Astrocyte (in vitro differentiated cells and primary cell): ENCODE data around the gene KRT4. TPM values are rescaled to one million over a fixed set of nuclear protein-coding genes. Genes with fewer than 3 reads are reported as not detected.

Source experiments
- DNase-seq: peaks from one replicate; pipeline ENCODE4 v3.0.0-alpha.2; 2010; ENCODE audit warnings: low read depth
- FAIRE-seq: peaks from 2 replicates; lab custom pipeline; 2011; peaks lifted over from hg19 to GRCh38; lab: Jason Lieb, UNC
- H2AFZ ChIP-seq: 2 replicates; pipeline ENCODE4 v1.6.0; 2012; ENCODE audit warnings: low read depth, low read length, inconsistent platforms
- H3K27ac ChIP-seq: 2 replicates; pipeline ENCODE4 v1.5.1; 2011; ENCODE audit warnings: low read depth, low read length, inconsistent platforms
- H3K27me3 ChIP-seq: 2 replicates; pipeline ENCODE4 v1.6.0; 2011; ENCODE audit warnings: low read length, inconsistent platforms; ENCODE audit not compliant: insufficient read depth
- H3K36me3 ChIP-seq: 2 replicates; pipeline ENCODE4 v1.5.1; 2011; ENCODE audit warnings: low read length, inconsistent platforms; ENCODE audit not compliant: insufficient read depth
- H3K4me1 ChIP-seq: 2 replicates; pipeline ENCODE4 v1.5.1; 2011; ENCODE audit warnings: low read length, inconsistent platforms; ENCODE audit not compliant: insufficient read depth
- H3K4me2 ChIP-seq: 2 replicates; pipeline ENCODE4 v1.6.0; 2012; ENCODE audit warnings: low read length, inconsistent platforms
- H3K4me3 ChIP-seq: 2 replicates; pipeline ENCODE4 v1.5.1; 2011; ENCODE audit warnings: low read depth, mild to moderate bottlenecking, low read length, inconsistent platforms; ENCODE audit not compliant: insufficient read depth
- H3K79me2 ChIP-seq: 2 replicates; pipeline ENCODE4 v1.6.0; 2012; ENCODE audit warnings: mild to moderate bottlenecking, low read length, inconsistent platforms; ENCODE audit not compliant: insufficient read depth
- H3K9ac ChIP-seq: 2 replicates; pipeline ENCODE4 v1.6.0; 2012; ENCODE audit warnings: mild to moderate bottlenecking, low read length, inconsistent platforms
- H3K9me3 ChIP-seq: 2 replicates; pipeline ENCODE4 v1.5.1; 2012; ENCODE audit warnings: low read depth, mild to moderate bottlenecking, low read length, inconsistent platforms; ENCODE audit not compliant: insufficient read depth
- H4K20me1 ChIP-seq: 2 replicates; pipeline ENCODE4 v1.6.0; 2012; ENCODE audit warnings: low read length, inconsistent platforms; ENCODE audit not compliant: insufficient read depth
- H3K27ac Mint-ChIP-seq: one replicate; pipeline ENCODE4 v1.8.0; 2021; ENCODE audit warnings: mild to moderate bottlenecking, mixed read lengths; ENCODE audit not compliant: unreplicated experiment
- H3K27me3 Mint-ChIP-seq: one replicate; pipeline ENCODE4 v1.8.0; 2021; ENCODE audit warnings: low read depth, mixed read lengths; ENCODE audit not compliant: unreplicated experiment
- H3K36me3 Mint-ChIP-seq: one replicate; pipeline ENCODE4 v1.8.0; 2021; ENCODE audit warnings: low read depth, mixed read lengths; ENCODE audit not compliant: unreplicated experiment
- H3K4me1 Mint-ChIP-seq: one replicate; pipeline ENCODE4 v1.8.0; 2021; ENCODE audit warnings: low read depth, mixed read lengths; ENCODE audit not compliant: unreplicated experiment
- H3K4me3 Mint-ChIP-seq: one replicate; pipeline ENCODE4 v1.8.0; 2021; ENCODE audit warnings: mild to moderate bottlenecking, moderate library complexity, mixed read lengths; ENCODE audit not compliant: unreplicated experiment
- H3K9me3 Mint-ChIP-seq: one replicate; pipeline ENCODE4 v1.8.0; 2021; ENCODE audit warnings: mild to moderate bottlenecking, mixed read lengths; ENCODE audit not compliant: unreplicated experiment
- CTCF ChIP-seq: IDR thresholded peaks from 2 replicates; pipeline ENCODE4 v1.5.1; 2011; ENCODE audit warnings: low read depth, mild to moderate bottlenecking, inconsistent platforms, low read length, moderate library complexity; ENCODE audit not compliant: insufficient read depth
- EZH2 ChIP-seq: IDR thresholded peaks from 2 replicates; pipeline ENCODE4 v1.6.1; 2012; ENCODE audit warnings: mild to moderate bottlenecking, low read length, inconsistent platforms; ENCODE audit not compliant: insufficient read depth
- total RNA-seq: library from RNA; stranded (reverse); gene quantifications from 2 replicates; pipeline ENCODE4 v1.2.1, GENCODE V29; 2021

Gene KRT4
- total RNA-seq, 1 donor from 2014 or later, result not detected

DNA sequence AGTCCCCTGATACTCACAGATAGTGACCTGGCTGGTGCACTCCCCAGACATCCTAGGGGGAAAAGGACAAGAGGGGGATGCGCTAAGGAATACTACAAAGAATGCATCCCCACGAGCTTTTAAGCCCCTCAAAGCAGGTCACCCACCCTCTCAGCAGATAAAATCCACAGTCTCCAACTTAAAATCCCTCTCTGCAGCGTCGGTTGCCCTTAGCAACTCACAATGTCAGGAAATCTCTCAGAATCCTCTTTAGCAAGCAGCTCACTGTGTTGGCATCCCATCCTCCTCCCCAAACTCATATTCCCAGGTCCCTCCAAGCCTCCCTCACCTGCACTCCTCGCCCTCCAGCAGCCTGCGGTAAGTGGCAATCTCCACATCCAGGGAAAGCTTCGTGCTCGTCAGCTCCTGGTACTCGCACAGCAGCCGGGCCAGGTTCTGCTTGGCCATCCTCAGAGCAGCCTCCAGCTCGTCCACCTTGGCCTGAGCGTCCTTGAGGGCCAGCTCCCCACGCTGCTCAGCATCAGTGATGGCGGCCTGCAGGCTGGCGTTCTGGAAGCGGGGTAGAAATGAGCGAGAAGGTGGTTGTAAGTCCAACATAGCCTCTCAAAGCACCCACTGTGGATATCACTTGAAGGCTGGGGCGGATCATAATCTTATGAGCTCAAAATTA lies 25.7 kb upstream of the KRT4 start:
- Histone ChIP-seq H3K27ac (no peak overlapping the region), H4K20me1 (no peaks in the 10 kb centered on the region), H3K79me2 (no peaks in the 10 kb centered on the region), H2AFZ (no peak overlapping the region), H3K36me3 (no peaks in the 10 kb centered on the region), H3K9ac (no peak overlapping the region), H3K4me1 (peaks cover 39% of the 10 kb centered on the region), H3K4me3 (no peak overlapping the region), H3K9me3 (no peaks in the 10 kb centered on the region), H3K27me3 (no peaks in the 10 kb centered on the region), H3K4me2 (no peak overlapping the region)
- Mint-ChIP-seq H3K4me3 (no peak overlapping the region), H3K27ac (no peak overlapping the region), H3K27me3 (peaks cover 28% of the 10 kb centered on the region), H3K4me1 (peaks cover 27% of the 10 kb centered on the region), H3K9me3 (no peaks in the 10 kb centered on the region), H3K36me3 (no peaks in the 10 kb centered on the region)
- no peak for TF ChIP-seq CTCF
- TF ChIP-seq EZH2, result no peak
- DNase-seq (no peak), FAIRE-seq (no peak)

DNA sequence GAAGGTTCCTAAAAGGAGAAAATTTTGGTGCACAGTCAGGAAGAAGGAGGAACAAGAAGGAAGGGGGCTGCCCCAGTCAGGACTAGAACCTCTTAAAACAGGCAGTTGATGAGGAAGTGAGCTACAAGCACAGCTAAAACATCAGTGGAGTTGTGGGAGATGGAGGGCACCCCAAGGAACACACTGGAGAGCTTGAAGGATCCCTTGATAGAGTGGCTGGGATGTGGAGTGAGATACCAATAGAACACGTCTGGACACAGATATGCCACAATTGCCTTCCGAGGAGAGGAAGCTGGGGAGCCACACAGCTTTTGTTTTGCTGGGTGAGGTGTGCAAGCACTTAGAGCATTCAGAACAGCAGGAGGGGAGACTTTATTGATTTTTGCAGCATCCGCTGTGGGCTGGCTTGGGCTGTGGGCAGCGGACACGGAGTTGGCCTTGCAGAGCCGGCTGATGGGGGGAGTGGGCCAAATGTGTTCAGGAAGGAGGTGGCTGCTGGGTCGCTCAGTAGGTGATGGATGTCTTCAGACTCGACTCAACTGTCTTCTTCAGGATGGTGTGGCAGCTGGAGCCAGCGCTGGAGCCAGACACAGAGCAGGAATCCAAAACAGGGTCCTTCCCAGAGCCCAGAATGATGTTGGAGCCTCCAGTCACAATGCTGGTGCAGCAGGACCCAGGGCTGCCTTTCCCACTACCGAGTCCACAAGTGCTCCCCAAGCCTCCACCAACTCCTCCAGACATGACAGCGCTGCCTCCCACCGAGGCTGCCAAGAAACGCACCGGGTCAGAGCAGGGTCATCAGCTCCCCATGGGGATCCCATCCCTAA lies 24.9 kb upstream of the KRT4 start:
- TF ChIP-seq CTCF (no peak), EZH2 (no peak)
- H3K27ac ChIP-seq, result no peak overlapping the region
- H3K27me3 Mint-ChIP-seq, result peaks cover 28% of the 10 kb centered on the region
- H3K4me1 Mint-ChIP-seq, result peaks cover 27% of the 10 kb centered on the region
- H3K4me3 ChIP-seq, result no peak overlapping the region
- no peaks in the 10 kb centered on the region for H3K9me3 Mint-ChIP-seq
- H3K27me3 ChIP-seq, result no peaks in the 10 kb centered on the region
- no peaks in the 10 kb centered on the region for H3K79me2 ChIP-seq
- no peak overlapping the region for H2AFZ ChIP-seq
- H3K9me3 ChIP-seq, result no peaks in the 10 kb centered on the region
- no peak overlapping the region for H3K9ac ChIP-seq
- H3K36me3 ChIP-seq, result no peaks in the 10 kb centered on the region
- H3K27ac Mint-ChIP-seq, result no peak overlapping the region
- no peaks in the 10 kb centered on the region for H4K20me1 ChIP-seq
- peaks cover 39% of the 10 kb centered on the region for H3K4me1 ChIP-seq
- DNase-seq, result no peak
- FAIRE-seq, result no peak
- H3K36me3 Mint-ChIP-seq, result no peaks in the 10 kb centered on the region
- H3K4me2 ChIP-seq, result no peak overlapping the region
- no peak overlapping the region for H3K4me3 Mint-ChIP-seq
